GM18505 (cell line): ENCODE results near the gene CDH10.

Source experiments
- ATAC-seq: cut with Tn5 transposase; IDR thresholded peaks from one replicate; pipeline ENCODE4 v1.9.1; 2021; ENCODE audit not compliant: unreplicated experiment
- POLR2A ChIP-seq: IDR thresholded peaks from 4 replicates; pipeline ENCODE4 v1.6.1; 2011; ENCODE audit warnings: borderline replicate concordance; ENCODE audit not compliant: insufficient read depth, insufficient read length; ENCODE audit errors: extremely low read depth

CDH10 gene

GRCh38 chr5:24623624-24624023, 21.2 kb downstream of the CDH10 start:
- no peak for ATAC-seq
- no peak for TF ChIP-seq POLR2A

GRCh38 chr5:24623031-24623430, 21.7 kb downstream of the CDH10 start:
- TF ChIP-seq POLR2A = no peak
- ATAC-seq = no peak

GRCh38 chr5:24621792-24622191, 23.0 kb downstream of the CDH10 start:
- no peak for TF ChIP-seq POLR2A
- ATAC-seq = no peak

- no peak for TF ChIP-seq POLR2A
These were observed 28.2 kb downstream of the CDH10 start for GRCh38 chr5:24616566-24616965.

GRCh38 chr5:24615159-24615558, 29.6 kb downstream of the CDH10 start:
- ATAC-seq = no peak
- no peak for TF ChIP-seq POLR2A

More at GRCh38 chr5:24616566-24616965, 28.2 kb downstream of the CDH10 start:
- no peak for ATAC-seq

- no peak for ATAC-seq
These were observed 35.1 kb downstream of the CDH10 start for GRCh38 chr5:24609706-24610105.

GRCh38 chr5:24606971-24607370, 37.8 kb downstream of the CDH10 start:
- TF ChIP-seq POLR2A = no peak
- ATAC-seq = no peak

More at GRCh38 chr5:24609706-24610105, 35.1 kb downstream of the CDH10 start:
- no peak for TF ChIP-seq POLR2A

GRCh38 chr5:24602188-24602587, 42.6 kb downstream of the CDH10 start:
- ATAC-seq = no peak
- no peak for TF ChIP-seq POLR2A

GRCh38 chr5:24598956-24599355, 45.8 kb downstream of the CDH10 start:
- ATAC-seq = no peak

GRCh38 chr5:24595329-24595728, 49.4 kb downstream of the CDH10 start:
- ATAC-seq = no peak
- no peak for TF ChIP-seq POLR2A

More at GRCh38 chr5:24598956-24599355, 45.8 kb downstream of the CDH10 start:
- no peak for TF ChIP-seq POLR2A

- no peak for TF ChIP-seq POLR2A
- ATAC-seq = no peak
These were observed 53.4 kb downstream of the CDH10 start for GRCh38 chr5:24591426-24591825.

- TF ChIP-seq POLR2A = no peak
- ATAC-seq = no peak
These were observed 55.2 kb downstream of the CDH10 start for GRCh38 chr5:24589566-24589965.

GRCh38 chr5:24585751-24586150, 59.0 kb downstream of the CDH10 start:
- TF ChIP-seq POLR2A = no peak
- ATAC-seq = no peak

- TF ChIP-seq POLR2A = no peak
- ATAC-seq = no peak
These were observed 73.5 kb downstream of the CDH10 start for GRCh38 chr5:24571302-24571701.

GRCh38 chr5:24566933-24567332, 77.8 kb downstream of the CDH10 start:
- no peak for ATAC-seq
- no peak for TF ChIP-seq POLR2A

GRCh38 chr5:24555229-24555628, 89.5 kb downstream of the CDH10 start:
- no peak for TF ChIP-seq POLR2A
- ATAC-seq = no peak

GRCh38 chr5:24547132-24547531, 97.6 kb downstream of the CDH10 start:
- no peak for ATAC-seq
- no peak for TF ChIP-seq POLR2A
